Measurements from ENCODE around the gene ACBD4. TPM values are rescaled to one million over a fixed set of nuclear protein-coding genes. Genes with fewer than 3 reads are reported as not detected.
"Not testable (repeated sequence)": the region's sequence is repeated elsewhere in the genome, so short reads cannot be mapped to it uniquely, and the experiment has no call there.

ACBD4 gene
- total RNA-seq, 1 donor from 2014 or later = 8.0 TPM

- DNase-seq (no peak), ATAC-seq (ENCODE audit: poor library complexity) (no peak)
- intact Hi-C loops (cut with DNase I) = no loop called here
Measured at GRCh38 chr17:45115871-45116270, 19.6 kb upstream of the ACBD4 start.

- no peak for ATAC-seq (ENCODE audit: poor library complexity)
- intact Hi-C loops (cut with DNase I) = no loop called here
- no peak for DNase-seq
Measured at GRCh38 chr17:45116434-45117016, 19.0 kb upstream of the ACBD4 start.

DNA sequence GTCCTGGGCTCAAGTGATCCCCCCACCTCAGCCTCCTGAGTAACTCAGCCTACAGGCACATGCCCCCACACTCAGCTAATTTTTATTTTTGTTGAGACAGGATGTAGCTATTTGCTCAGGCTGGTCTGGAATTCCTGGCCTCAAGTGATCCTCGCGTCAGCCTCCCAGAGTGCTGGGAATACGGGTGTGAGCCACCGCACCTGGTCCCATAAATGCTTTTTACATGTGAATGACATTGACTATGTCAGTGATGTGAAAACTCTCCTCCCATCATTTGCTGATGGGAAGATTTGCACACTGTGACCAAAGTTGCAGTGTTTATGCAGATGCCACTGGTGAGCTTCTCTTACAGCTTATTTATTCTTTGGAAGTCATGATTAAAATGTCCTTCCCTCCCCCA lies 18.2 kb upstream of the ACBD4 start:
- no peak for ATAC-seq (ENCODE audit: poor library complexity)
- DNase-seq = no peak
- intact Hi-C loops (cut with DNase I) = no loop called here

DNA sequence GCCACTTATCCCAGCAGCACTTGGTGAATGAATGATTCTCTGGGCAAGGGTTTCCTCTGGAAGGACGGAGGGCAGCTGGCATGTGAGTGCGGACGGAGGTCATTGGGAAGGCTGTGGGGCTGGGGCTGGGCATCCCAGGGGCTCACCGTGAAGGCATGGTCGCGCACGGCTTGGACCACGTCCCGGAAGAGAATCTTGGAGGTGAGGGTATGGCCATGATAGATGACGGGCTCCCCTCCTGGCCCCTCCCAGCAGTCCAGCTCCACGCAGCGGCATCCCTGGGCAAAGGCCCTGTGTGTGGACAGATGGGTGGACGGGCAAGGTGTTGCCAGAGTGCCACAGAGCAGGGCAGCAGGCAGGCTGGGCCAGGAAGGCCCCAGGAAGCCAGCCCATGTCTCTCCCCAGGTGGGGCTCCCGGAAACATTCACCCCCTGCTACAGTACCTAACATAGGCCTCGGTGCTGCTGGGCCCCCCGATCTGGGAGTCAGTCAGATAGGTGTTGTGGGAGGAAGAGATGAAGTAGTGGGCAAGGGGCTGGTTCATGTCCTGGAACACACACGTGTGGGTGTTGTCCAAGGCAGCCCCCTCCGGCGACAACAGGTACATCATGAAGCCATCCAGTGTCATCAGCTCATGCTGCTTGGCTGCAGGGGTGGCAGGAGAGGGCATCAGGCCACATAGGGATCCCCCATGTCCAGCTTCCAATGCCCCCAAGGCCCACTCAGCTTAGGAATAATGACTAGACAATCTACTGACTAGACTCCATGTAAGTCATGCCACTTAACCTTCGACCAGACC lies 17.4 kb upstream of the ACBD4 start:
- no peak for DNase-seq
- intact Hi-C loops (cut with DNase I) = no loop called here
- no peak for ATAC-seq (ENCODE audit: poor library complexity)

GRCh38 chr17:45118691-45119090 lies 16.8 kb upstream of the ACBD4 start:
- intact Hi-C loops (cut with DNase I) = no loop called here
- no peak for DNase-seq

DNA sequence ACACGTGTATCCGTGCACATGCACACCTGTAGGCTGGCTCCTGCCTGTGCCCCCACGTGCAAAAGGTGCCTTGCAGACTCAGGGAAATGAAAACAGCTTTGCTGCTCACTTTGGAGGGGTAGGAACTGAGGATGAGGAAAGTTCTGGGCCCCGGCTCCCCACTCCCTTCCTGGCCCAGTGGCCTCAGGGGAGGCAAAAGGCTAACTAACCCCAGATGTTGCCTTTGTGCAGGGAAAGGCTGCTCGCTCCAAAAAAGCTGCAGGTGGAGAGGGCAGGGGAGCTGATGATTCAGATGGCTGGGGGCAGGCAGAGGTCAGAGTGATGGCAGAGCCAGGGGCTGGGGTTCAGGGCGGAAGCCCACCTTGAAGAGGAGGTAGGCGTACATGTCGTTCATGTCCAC lies 15.5 kb upstream of the ACBD4 start:
- no peak for ATAC-seq (ENCODE audit: poor library complexity)
- no peak for DNase-seq
- intact Hi-C loops (cut with DNase I) = no loop called here

More at GRCh38 chr17:45118691-45119090, 16.8 kb upstream of the ACBD4 start:
- ATAC-seq (ENCODE audit: poor library complexity) = no peak

DNA sequence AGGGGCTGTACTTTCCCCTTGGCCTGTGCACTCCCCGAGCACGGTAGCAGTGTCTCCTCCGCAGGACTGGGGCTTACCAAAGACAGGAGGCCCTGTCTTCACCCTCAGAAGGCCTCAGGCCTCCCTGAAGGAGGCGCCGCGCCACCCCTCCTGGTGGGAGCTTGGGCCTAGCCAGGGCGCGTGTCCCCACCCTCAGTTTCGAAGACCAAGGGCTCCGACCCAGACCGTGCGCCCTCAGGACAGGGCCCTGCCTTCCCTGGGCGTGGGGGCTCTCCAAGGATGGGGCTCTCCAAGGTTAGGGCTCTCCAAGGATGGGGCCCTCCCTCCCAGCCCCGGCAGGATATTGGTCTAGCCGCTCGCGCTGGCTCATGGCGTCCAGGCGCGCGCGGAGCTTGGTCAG lies 14.9 kb upstream of the ACBD4 start:
- DNase-seq (no peak), ATAC-seq (ENCODE audit: poor library complexity) (no peak)
- intact Hi-C loops (cut with DNase I) = no loop called here

DNA sequence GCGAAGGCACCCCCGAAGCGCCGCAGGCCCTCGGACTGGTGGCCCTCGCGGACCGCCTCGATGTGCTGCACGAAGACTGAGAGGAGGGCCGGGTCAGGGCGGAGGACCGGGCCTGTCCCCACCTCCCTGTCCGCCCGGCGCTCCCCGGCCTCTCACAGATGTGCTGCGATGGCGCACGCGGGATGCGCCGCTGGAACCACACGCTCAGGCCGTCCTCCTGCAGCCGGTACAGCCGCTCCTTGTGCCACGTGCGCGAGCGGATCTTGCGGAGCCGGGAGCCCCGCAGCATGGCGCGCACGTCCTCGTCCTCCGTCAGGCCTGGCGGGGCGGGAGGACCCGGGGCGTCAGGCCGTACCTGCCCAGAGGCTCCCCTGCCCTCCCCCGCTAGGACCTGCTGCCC lies 14.4 kb upstream of the ACBD4 start:
- intact Hi-C loops (cut with DNase I) = no loop called here
- no peak for ATAC-seq (ENCODE audit: poor library complexity)
- DNase-seq = no peak

DNA sequence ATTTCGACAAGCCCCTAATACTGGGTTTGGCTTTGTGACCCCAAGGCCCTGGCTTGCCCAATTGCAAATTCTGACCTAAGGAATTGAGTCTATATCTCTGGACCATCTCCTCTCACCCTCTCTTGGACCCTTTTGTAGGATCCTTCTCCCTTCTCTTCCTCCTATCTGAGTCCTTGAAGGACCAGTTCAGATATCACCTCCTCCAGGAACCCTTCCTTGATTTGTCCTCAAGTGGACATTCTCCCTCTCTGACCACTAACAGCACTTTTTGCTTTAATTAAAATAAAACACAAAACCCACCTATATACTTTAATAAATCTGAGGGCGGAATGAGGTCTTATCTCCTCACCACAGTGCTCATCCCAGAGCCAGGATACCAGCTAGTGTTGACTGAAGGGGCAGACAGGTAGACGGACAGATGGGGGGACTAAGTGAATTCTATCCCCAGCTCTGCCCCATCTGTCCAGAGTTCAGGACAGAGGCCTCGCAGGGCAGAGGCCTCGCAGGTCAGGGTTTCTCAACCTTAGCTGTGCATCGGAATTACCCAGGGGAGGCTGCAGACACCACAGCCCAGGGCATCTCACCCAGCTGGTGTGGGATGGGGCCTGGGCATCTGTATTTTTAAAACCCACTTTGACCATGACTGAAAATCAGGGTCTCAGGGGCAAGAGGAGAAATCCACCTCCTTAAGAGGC lies 12.3 kb upstream of the ACBD4 start:
- intact Hi-C loops (cut with DNase I) = no loop called here
- ATAC-seq (ENCODE audit: poor library complexity) (no peak), DNase-seq (no peak)

DNA sequence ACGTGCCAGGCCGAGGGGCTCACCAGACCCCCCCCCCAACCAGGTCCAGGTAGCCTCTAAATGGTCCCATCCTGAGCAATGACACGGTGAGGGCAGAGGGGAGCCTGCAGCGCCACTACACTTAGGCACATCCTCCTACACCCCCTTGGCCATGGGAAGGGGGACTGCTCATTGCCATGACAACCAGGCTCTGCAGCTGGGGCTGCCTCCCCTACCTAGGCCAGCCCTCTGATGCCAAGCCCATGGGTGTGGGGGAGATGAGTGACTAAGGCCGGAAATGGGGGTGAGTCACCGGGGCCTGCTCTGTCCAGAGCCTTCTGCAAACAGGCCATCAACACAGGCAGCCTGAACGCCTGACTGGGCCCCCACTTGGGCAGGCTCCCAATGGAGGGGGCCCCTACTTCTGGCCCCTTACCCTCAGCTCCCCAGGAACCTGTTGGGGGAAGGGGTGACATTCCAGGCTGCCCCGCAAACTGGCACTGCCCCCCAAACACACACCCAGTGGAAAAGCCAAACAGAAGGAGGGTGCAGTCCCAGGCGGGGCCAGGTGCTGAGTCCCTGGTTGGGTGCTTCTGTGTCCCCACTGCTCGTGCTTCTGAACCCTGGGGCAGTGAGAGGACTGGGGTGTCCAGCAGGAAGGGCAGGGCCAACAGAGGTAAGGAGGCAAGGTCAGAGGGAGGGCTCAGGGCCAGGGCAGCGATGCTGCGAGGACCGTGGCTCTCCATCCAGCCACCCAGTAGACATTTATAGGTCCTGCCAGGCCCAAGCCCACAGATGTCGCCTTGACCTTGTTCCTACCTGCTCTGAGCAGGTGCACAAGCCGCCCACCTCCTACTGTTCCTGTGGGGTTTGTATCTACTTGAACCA lies 11.3 kb upstream of the ACBD4 start:
- ATAC-seq (ENCODE audit: poor library complexity) = no peak
- intact Hi-C loops (cut with DNase I) = no loop called here
- DNase-seq = no peak

- intact Hi-C loops (cut with DNase I); DNase-seq; ATAC-seq (ENCODE audit: poor library complexity): not testable (repeated sequence)
Measured at GRCh38 chr17:45124797-45125122, 10.7 kb upstream of the ACBD4 start.

DNA sequence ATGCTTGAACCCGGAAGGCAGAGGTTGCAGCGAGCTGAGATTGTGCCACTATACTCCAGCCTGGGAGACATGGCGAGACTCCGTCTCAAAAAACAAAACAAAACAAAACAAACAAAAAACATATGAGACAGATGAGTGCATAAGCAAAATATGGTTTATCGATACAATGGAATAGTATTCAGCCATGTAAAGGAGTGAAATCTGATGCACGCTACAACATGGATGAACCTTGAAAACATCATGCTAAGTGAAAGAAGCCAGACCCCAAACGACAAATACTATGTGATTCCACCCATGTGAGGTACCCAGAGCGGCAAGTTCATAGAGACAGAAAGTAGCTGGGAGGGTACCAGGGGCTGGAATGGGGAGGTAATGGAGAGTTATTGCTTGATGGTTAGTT lies 10.0 kb upstream of the ACBD4 start:
- no peak for ATAC-seq (ENCODE audit: poor library complexity)
- no peak for DNase-seq
- intact Hi-C loops (cut with DNase I) = no loop called here

DNA sequence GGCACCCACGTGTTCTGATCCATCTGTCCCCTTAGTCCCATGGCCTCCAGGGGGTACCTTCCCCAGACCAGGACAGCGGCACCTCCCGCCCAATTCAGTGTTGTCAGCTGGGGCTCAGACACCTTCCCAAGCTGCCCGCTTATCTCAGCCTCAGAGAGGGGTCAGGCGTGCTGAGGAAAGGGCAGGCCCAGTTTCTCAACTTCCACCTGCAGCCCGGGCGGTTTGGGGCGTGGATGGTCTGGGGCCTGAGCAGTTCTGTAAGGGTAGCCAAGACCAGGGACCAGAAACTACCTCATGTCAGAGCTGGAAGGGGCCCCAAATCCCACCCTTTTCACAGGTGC lies 8.3 kb upstream of the ACBD4 start:
- DNase-seq = peak; percentile 45
- intact Hi-C loops (cut with DNase I) = no loop called here
- peak; percentile 6 for ATAC-seq (ENCODE audit: poor library complexity)

DNA sequence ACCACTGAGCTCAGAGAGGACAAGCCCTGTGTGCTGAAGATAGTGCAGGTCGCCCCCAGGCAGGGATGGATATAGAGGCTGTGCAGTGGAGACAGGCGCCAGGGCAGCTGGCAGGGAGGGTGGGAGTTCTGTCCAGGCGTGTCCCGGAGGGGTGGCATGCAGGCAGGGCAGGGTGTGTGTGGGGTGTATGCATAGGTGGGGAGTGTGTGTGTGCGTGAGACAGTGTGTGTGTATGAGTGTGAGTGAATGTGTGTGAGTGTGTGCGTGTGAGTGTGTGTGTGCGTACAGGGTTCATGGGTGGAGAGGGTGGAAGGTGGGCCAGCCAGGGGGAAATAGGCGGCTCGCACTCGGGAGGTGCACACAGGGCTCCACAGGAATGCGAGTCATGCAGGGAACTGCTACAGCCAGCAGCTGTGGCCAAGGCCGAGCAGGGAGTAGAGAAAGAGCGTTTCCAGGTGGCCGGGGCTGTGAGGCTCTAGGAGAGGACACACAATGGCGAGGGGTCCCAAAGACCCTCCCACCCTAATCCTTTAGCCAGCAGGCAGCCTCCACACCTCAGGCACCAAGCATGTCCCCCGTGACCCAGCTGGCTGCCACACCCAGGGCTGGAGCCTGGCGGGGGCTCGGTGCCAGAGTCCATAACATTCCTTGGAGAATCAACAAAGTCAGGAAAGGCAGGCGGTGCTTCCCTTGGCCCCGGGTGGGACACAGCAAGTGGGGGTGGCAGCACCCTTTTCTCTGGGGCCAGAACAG lies 7.8 kb upstream of the ACBD4 start:
- DNase-seq (peak; percentile 79), ATAC-seq (ENCODE audit: poor library complexity) (peak; percentile 47)
- intact Hi-C loops (cut with DNase I) = no loop called here

- DNase-seq (peak; percentile 39), ATAC-seq (ENCODE audit: poor library complexity) (no peak)
- intact Hi-C loops (cut with DNase I) = no loop called here
Measured at GRCh38 chr17:45128331-45128730, 7.2 kb upstream of the ACBD4 start.

DNA sequence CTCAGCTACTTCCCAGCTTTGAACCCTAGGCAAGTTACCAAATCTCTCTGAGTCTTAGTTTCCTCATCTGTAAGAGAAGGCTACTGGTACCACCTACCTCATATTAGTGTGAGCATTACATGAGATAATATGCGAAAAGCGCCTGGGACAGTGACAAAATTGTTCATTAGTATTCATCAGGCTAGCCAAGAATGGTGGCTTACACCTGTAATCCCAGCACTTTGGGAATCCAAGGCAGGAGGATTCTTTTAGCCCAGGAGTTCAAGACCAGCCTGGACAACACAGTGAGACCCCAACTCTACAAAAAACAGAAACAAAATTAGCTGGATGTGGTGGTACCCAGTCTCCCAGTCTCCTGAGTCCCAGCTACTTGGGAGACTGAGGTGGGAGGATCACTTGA lies 6.5 kb upstream of the ACBD4 start:
- no peak for ATAC-seq (ENCODE audit: poor library complexity)
- intact Hi-C loops (cut with DNase I) = no loop called here

GRCh38 chr17:45129426-45129939 lies 6.0 kb upstream of the ACBD4 start:
- DNase-seq (peak; percentile 60), ATAC-seq (ENCODE audit: poor library complexity) (no peak)
- intact Hi-C loops (cut with DNase I) = no loop called here

More for the DNA sequence above, 6.5 kb upstream of the ACBD4 start:
- DNase-seq = no peak

- DNase-seq = peak; percentile 46
- no peak for ATAC-seq (ENCODE audit: poor library complexity)
- intact Hi-C loops (cut with DNase I) = loop anchor here (5.0 kb wide), 2 partner anchors 33 to 208 kb away; no protein-coding TSS in a partner anchor
Measured at GRCh38 chr17:45129940-45130680, 5.4 kb upstream of the ACBD4 start.
